ENCODE data around the gene UBE2J1. TPM values are rescaled to one million over a fixed set of nuclear protein-coding genes. Genes with fewer than 3 reads are reported as not detected.

Gene UBE2J1
- total RNA-seq, 1 donor from 2014 or later, result 49.3 TPM

DNA sequence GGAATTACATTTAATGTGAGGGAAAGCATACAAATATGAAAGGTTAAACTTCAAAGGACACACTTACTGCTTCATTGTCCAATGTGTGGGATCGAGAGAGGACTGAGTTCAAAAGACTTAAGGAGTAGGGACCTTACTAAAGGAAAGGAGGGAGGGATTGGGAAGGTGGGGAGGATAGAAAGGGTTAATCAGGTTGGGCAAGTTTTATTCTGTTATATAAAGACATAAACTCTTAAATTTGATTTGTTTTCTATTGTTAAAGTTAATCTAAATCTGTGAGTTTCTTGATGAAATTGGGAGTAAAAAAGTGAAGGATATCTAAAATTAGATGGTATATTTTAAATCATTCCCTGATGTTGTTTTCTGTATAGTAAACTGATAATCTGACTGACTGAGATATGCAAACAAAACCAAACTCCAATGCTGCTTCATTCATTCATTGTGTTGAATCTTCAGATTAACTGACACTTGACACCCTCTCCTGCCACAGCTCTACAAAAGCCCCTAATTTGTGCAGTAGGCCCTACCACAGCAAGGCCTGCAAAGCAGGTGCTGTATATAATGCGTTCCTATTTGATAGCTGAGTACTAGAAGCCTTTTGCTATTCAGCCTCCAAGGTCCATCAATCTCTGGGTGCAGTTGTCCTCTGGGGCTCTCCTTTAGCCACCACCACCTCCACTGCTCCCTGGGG is 1.3 kb upstream of the UBE2J1 start:
- H3K27me3 ChIP-seq (ENCODE audit: control insufficient read depth, insufficient read depth, low read length), result no peaks in the 10 kb centered on the region
- no peak for DNase-seq (ENCODE audit: low read depth)
- H3K36me3 ChIP-seq (ENCODE audit: control insufficient read depth, insufficient read depth, low read length), result no peaks in the 10 kb centered on the region
- TF ChIP-seq, protein P1, sequence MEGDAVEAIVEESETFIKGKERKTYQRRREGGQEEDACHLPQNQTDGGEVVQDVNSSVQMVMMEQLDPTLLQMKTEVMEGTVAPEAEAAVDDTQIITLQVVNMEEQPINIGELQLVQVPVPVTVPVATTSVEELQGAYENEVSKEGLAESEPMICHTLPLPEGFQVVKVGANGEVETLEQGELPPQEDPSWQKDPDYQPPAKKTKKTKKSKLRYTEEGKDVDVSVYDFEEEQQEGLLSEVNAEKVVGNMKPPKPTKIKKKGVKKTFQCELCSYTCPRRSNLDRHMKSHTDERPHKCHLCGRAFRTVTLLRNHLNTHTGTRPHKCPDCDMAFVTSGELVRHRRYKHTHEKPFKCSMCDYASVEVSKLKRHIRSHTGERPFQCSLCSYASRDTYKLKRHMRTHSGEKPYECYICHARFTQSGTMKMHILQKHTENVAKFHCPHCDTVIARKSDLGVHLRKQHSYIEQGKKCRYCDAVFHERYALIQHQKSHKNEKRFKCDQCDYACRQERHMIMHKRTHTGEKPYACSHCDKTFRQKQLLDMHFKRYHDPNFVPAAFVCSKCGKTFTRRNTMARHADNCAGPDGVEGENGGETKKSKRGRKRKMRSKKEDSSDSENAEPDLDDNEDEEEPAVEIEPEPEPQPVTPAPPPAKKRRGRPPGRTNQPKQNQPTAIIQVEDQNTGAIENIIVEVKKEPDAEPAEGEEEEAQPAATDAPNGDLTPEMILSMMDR (IDR thresholded peaks at IDR 0.05; ENCODE audit: insufficient read depth, low read length, poor library complexity, severe bottlenecking), result no peak
- H3K4me3 ChIP-seq (ENCODE audit: low read depth, low read length), result no peak overlapping the region

DNA sequence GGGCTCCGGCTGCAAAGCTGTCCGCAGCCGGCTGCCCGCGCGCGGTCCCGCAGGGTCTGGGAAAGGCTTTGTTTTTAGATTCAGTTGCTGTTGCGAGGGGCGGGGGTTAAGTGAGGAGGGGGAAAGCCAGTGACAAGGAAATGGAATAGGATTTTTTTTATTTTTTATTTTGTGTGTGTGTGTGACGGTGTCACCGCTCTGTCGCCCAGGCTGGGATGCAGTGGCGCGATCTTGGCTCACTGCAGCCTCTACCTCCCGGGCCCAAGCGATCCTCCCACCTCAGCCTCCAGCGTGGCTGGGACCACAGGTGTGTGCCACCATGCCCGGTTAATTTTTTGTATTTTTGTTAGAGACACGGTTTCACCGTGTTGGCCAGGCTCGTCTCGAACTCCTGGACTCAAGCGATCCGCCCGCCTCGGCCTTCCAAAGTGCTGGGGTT is 615 bp upstream of the UBE2J1 start:
- H3K4me3 ChIP-seq (ENCODE audit: low read depth, low read length), result peak overlapping the region; percentile 89
- TF ChIP-seq, protein P1 (IDR thresholded peaks at IDR 0.05; ENCODE audit: insufficient read depth, low read length, poor library complexity, severe bottlenecking), result no peak
- H3K36me3 ChIP-seq (ENCODE audit: control insufficient read depth, insufficient read depth, low read length), result no peaks in the 10 kb centered on the region
- DNase-seq (ENCODE audit: low read depth), result no peak
- H3K27me3 ChIP-seq (ENCODE audit: control insufficient read depth, insufficient read depth, low read length), result no peaks in the 10 kb centered on the region

DNA sequence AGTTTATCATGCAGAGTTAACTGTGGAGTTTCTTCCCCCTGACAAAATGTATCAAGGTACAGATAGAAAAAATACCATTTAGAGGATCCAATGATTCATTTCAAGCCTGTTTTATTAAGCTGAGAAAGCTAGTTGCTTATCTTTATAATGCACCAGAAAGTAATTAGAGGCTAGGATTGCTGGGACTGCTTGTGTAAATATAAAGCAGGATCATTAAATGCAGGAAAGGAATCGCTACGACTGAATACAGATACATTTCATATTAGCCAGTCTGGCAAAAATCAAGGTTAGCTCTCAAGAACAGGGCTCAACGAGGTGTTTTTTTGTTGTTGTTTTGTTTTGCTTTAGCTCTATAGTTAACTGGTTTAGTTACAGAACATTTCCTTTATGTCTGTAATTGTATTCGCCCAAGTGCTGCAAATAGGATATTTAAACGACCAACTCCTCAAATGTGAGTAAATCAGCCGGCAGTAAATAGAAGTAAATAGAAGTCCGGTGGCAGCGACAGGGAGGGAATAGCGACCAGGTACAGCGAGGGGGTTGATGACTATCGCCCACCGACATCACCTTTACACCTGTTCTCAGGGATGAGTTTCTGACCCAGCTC is 748 bp downstream of the UBE2J1 start:
- H3K36me3 ChIP-seq (ENCODE audit: control insufficient read depth, insufficient read depth, low read length), result no peaks in the 10 kb centered on the region
- TF ChIP-seq, protein P1 (IDR thresholded peaks at IDR 0.05; ENCODE audit: insufficient read depth, low read length, poor library complexity, severe bottlenecking), result no peak
- H3K4me3 ChIP-seq (ENCODE audit: low read depth, low read length), result peak overlapping the region; percentile 89
- no peak for DNase-seq (ENCODE audit: low read depth)
- H3K27me3 ChIP-seq (ENCODE audit: control insufficient read depth, insufficient read depth, low read length), result no peaks in the 10 kb centered on the region

DNA sequence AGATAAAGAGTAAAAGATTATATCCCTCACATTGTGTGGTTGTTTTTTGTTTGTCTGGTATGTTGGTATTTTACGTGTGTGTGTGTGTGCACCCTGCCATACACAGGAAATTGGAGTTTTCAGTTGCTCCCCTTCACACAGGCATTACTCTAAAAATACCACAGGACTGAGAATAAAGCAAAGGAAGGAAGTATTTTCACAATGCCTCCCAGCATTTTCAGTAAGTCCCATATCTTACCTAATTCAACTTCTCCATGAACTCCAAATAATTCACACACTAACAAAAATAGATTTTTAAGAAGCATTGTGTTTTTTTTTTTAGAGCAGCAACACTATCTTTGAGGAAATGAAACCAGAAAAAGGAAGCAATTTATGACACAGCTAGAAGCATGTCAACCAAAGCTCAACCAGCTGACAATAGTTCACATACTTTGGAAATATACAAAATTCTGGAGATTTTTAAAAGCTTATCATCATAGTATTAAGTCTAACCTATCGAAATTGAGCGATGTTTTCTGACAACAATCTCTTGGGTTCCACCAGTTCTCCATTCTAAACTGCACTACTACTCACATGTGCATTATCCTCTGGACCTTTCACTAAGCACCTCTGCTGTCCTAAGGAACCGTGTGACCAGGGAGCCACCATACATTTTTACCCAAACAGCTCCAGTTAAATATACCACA is 2.1 kb downstream of the UBE2J1 start:
- TF ChIP-seq, protein P1 (IDR thresholded peaks at IDR 0.05; ENCODE audit: insufficient read depth, low read length, poor library complexity, severe bottlenecking), result no peak
- H3K4me3 ChIP-seq (ENCODE audit: low read depth, low read length), result no peak overlapping the region
- H3K36me3 ChIP-seq (ENCODE audit: control insufficient read depth, insufficient read depth, low read length), result no peaks in the 10 kb centered on the region
- H3K27me3 ChIP-seq (ENCODE audit: control insufficient read depth, insufficient read depth, low read length), result no peaks in the 10 kb centered on the region
- DNase-seq (ENCODE audit: low read depth), result no peak

DNA sequence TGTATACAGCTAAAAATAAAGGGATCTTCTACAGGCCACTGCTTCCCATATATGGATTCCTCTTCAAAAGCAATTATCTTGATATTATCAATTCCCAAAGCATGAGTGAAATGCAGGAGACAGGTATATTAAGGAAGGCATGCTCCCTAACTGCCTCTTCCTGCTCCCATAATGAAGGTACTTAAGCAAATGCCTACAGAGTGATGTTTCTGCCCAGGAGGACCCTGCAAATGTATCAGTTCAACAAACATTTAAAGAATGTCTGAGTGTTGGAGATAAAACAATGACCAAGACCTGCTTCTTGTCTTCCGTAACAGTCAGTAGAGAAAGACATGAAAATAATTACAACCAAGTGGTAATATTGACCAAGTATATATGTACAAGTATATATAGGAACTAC is 4.2 kb downstream of the UBE2J1 start:
- no peak for DNase-seq (ENCODE audit: low read depth)
- Histone ChIP-seq H3K36me3 (ENCODE audit: control insufficient read depth, insufficient read depth, low read length) (no peaks in the 10 kb centered on the region), H3K27me3 (ENCODE audit: control insufficient read depth, insufficient read depth, low read length) (no peaks in the 10 kb centered on the region), H3K4me3 (ENCODE audit: low read depth, low read length) (no peak overlapping the region)
- TF ChIP-seq, protein P1 (IDR thresholded peaks at IDR 0.05; ENCODE audit: insufficient read depth, low read length, poor library complexity, severe bottlenecking), result no peak
